GM21390 (cell line): ENCODE measurements around the gene OR6J1.
"Not testable (repeated sequence)": the region's sequence is repeated elsewhere in the genome, so short reads cannot be mapped to it uniquely, and the experiment has no call there.

Source experiments
- ATAC-seq: cut with Tn5 transposase; IDR thresholded peaks from one replicate; pipeline ENCODE4 v1.9.1; 2021; ENCODE audit not compliant: unreplicated experiment

Gene OR6J1

GRCh38 chr14:22644305-22644635 lies at the start of gene OR6J1:
OR6J1 (minus strand) TSS chr14:22644352; CDS start chr14:22634811, 9,541 bp downstream.
- no peak for ATAC-seq

GRCh38 chr14:22692194-22692593 lies 48.0 kb upstream of the OR6J1 start:
- no peak for ATAC-seq

GRCh38 chr14:22691171-22691570 lies 47.0 kb upstream of the OR6J1 start:
- ATAC-seq: no peak

- ATAC-seq: no peak
These were observed 45.0 kb upstream of the OR6J1 start for GRCh38 chr14:22689199-22689598.

- not testable (repeated sequence) for ATAC-seq
These were observed 43.8 kb upstream of the OR6J1 start for GRCh38 chr14:22687969-22688368.

- ATAC-seq: not testable (repeated sequence)
These were observed 42.0 kb upstream of the OR6J1 start for GRCh38 chr14:22686176-22686611.

GRCh38 chr14:22685467-22685866 lies 41.3 kb upstream of the OR6J1 start:
- no peak for ATAC-seq

- not testable (repeated sequence) for ATAC-seq
These were observed 39.3 kb upstream of the OR6J1 start for GRCh38 chr14:22683428-22683827.

- ATAC-seq: no peak
These were observed 34.1 kb upstream of the OR6J1 start for GRCh38 chr14:22678221-22678620.

- not testable (repeated sequence) for ATAC-seq
These were observed 33.4 kb upstream of the OR6J1 start for GRCh38 chr14:22677551-22677950.

GRCh38 chr14:22671622-22672021 lies 27.5 kb upstream of the OR6J1 start:
- ATAC-seq: no peak

- no peak for ATAC-seq
These were observed 24.7 kb upstream of the OR6J1 start for GRCh38 chr14:22668863-22669262.

GRCh38 chr14:22668417-22668816 lies 24.3 kb upstream of the OR6J1 start:
- ATAC-seq: no peak

GRCh38 chr14:22667881-22668280 lies 23.7 kb upstream of the OR6J1 start:
- no peak for ATAC-seq

GRCh38 chr14:22666203-22666893 lies 22.2 kb upstream of the OR6J1 start:
- ATAC-seq: no peak

- ATAC-seq: no peak
These were observed 20.1 kb upstream of the OR6J1 start for GRCh38 chr14:22664261-22664660.

- ATAC-seq: no peak
These were observed 16.5 kb upstream of the OR6J1 start for GRCh38 chr14:22660654-22661053.

GRCh38 chr14:22658946-22659345 lies 14.8 kb upstream of the OR6J1 start:
- no peak for ATAC-seq

GRCh38 chr14:22657861-22658260 lies 13.7 kb upstream of the OR6J1 start:
- ATAC-seq: no peak

GRCh38 chr14:22656945-22657731 lies 13.0 kb upstream of the OR6J1 start:
- no peak for ATAC-seq

- ATAC-seq: no peak
These were observed 12.1 kb upstream of the OR6J1 start for GRCh38 chr14:22656226-22656625.

- ATAC-seq: no peak
These were observed 9.0 kb upstream of the OR6J1 start for GRCh38 chr14:22653012-22653621.
